Muscle of leg (tissue), 11 donors: ENCODE results near the gene SDK1. TPM values are rescaled to one million over a fixed set of nuclear protein-coding genes. Genes with fewer than 3 reads are reported as not detected.

Experiments used
- DNase-seq: peaks from one replicate; pipeline ENCODE4 v3.0.0; 2013
- H3K27ac ChIP-seq: one replicate; pipeline ENCODE4 v1.5.1; 2013; ENCODE audit warnings: mild to moderate bottlenecking, low read length, control low read depth
- H3K27me3 ChIP-seq: one replicate; pipeline ENCODE4 v1.6.1; 2013; ENCODE audit warnings: low read length; ENCODE audit not compliant: control insufficient read depth, insufficient read depth
- H3K36me3 ChIP-seq: one replicate; pipeline ENCODE4 v1.6.1; 2013; ENCODE audit warnings: low read length; ENCODE audit not compliant: control insufficient read depth, insufficient read depth
- H3K4me1 ChIP-seq: one replicate; pipeline ENCODE4 v1.6.1; 2013; ENCODE audit warnings: low read length; ENCODE audit not compliant: control insufficient read depth, insufficient read depth
- H3K4me3 ChIP-seq: one replicate; pipeline ENCODE4 v1.5.1; 2013; ENCODE audit warnings: low read length, control low read depth
- H3K9me3 ChIP-seq: replicated peaks from 2 replicates; pipeline ENCODE4 v1.6.1; 2013; ENCODE audit warnings: low read depth, low read length; ENCODE audit not compliant: control insufficient read depth
- WGBS: methylation state at CpG from one replicate; pipeline ENCODE4 v1.1.5; 2013; ENCODE audit warnings: missing lambda C conversion rate; ENCODE audit not compliant: insufficient coverage; 5-methylcytosine and 5-hydroxymethylcytosine counted together
- polyA plus RNA-seq, 8 donors: library from polyadenylated mRNA; unstranded; fragments of 120-200 nt; gene quantifications; one replicate each; pipeline versions ENCODE4 v1.2.1 to v1.2.3, GENCODE V29; 2013; ENCODE audit warnings: inconsistent platforms in 1 of 8, low replicate concordance in 1 of 8; ENCODE audit not compliant: insufficient read length in 8 of 8, insufficient read depth in 1 of 8
- total RNA-seq: library from RNA; stranded (reverse); fragments of 120-200 nt; gene quantifications from one replicate; pipeline ENCODE4 v1.2.4, GENCODE V29; 2013

SDK1 gene
- total and polyA plus RNA-seq, 9 donors = 2.3 to 6.4 (median 3.6) TPM

DNA sequence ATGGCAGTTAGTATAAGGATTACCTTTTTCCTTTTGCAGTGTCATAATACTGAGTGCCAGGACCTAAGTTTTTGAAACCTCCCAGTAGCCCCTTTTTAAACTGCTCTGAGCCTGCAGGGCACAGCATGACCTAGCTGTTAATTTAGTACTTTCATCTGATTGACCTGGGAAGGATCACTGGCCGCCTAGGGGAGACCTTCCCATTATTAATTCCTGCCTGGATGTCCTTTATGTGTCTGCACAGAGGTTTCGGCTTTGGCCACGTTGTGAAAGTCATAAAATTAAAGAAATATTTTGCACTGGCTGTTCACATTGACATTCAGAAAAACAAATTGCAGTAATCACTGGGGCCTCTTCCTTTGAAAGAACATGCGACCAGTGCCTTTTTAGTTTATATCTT, 290.2 kb downstream of the SDK1 start:
- Histone ChIP-seq H3K27me3 (no peaks in the 10 kb centered on the region), H3K27ac (no peak overlapping the region), H3K36me3 (no peaks in the 10 kb centered on the region), H3K4me1 (no peaks in the 10 kb centered on the region), H3K4me3 (no peak overlapping the region), H3K9me3 (no peaks in the 10 kb centered on the region)
- DNase-seq = no peak
- 61% methylated on average over 2 of the region's 4 CpGs for WGBS

DNA sequence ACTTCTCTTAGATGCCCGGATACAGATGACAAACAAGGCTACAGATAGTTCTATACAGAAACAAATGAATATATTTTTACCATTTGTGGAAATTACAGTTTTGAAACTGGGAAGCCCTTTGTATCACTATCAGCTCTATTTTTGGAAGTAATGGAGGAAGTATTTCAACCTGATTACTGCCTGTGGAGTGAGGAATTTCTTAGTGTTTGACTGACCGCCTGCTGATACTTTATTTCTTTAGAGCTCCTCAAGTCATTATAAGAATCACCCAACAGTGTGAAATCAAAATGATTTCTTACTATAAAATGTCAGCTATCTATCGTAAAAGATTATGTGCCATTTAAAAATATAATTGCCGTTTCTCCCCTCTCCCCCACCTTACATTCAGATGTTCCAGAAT, 290.9 kb downstream of the SDK1 start:
- Histone ChIP-seq H3K4me1 (no peaks in the 10 kb centered on the region), H3K9me3 (no peaks in the 10 kb centered on the region), H3K4me3 (no peak overlapping the region), H3K27me3 (no peaks in the 10 kb centered on the region), H3K27ac (no peak overlapping the region), H3K36me3 (no peaks in the 10 kb centered on the region)
- whole genome bisulfite sequencing = no CpG with 5 or more reads among the region's 4 CpGs
- DNase-seq = no peak

- no peaks in the 10 kb centered on the region for H3K27me3 ChIP-seq
These were observed 291.5 kb downstream of the SDK1 start for GRCh38 chr7:3592401-3593134.

GRCh38 chr7:3594901-3595300, 293.8 kb downstream of the SDK1 start:
- H3K9me3 ChIP-seq = no peaks in the 10 kb centered on the region
- H3K4me3 ChIP-seq = no peak overlapping the region
- no peaks in the 10 kb centered on the region for H3K27me3 ChIP-seq
- no peak overlapping the region for H3K27ac ChIP-seq
- H3K4me1 ChIP-seq = no peaks in the 10 kb centered on the region
- H3K36me3 ChIP-seq = no peaks in the 10 kb centered on the region
- DNase-seq = no peak
- no CpG with 5 or more reads among the region's 4 CpGs for WGBS

More at GRCh38 chr7:3592401-3593134, 291.5 kb downstream of the SDK1 start:
- no peaks in the 10 kb centered on the region for H3K36me3 ChIP-seq
- H3K4me1 ChIP-seq = no peaks in the 10 kb centered on the region
- no peak for DNase-seq
- no peak overlapping the region for H3K4me3 ChIP-seq
- no peak overlapping the region for H3K27ac ChIP-seq
- WGBS = 44% methylated on average over 6 of the region's 11 CpGs
- H3K9me3 ChIP-seq = no peaks in the 10 kb centered on the region

- no peak overlapping the region for H3K27ac ChIP-seq
- peak; percentile 4 for DNase-seq
- no peaks in the 10 kb centered on the region for H3K4me1 ChIP-seq
- H3K9me3 ChIP-seq = no peaks in the 10 kb centered on the region
- no peaks in the 10 kb centered on the region for H3K27me3 ChIP-seq
- 89% methylated on average over 3 of the region's 7 CpGs for WGBS
- H3K36me3 ChIP-seq = no peaks in the 10 kb centered on the region
- H3K4me3 ChIP-seq = no peak overlapping the region
These were observed 297.8 kb downstream of the SDK1 start for GRCh38 chr7:3598854-3599253.

GRCh38 chr7:3605222-3605621, 304.2 kb downstream of the SDK1 start:
- H3K4me3 ChIP-seq = no peak overlapping the region
- H3K4me1 ChIP-seq = no peaks in the 10 kb centered on the region
- peaks cover 2% of the 10 kb centered on the region for H3K27me3 ChIP-seq
- H3K9me3 ChIP-seq = no peaks in the 10 kb centered on the region
- H3K27ac ChIP-seq = no peak overlapping the region
- H3K36me3 ChIP-seq = no peaks in the 10 kb centered on the region
- WGBS = no CpG with 5 or more reads among the region's 2 CpGs
- no peak for DNase-seq

GRCh38 chr7:3606436-3606835, 305.4 kb downstream of the SDK1 start:
- Histone ChIP-seq H3K9me3 (no peaks in the 10 kb centered on the region), H3K36me3 (no peaks in the 10 kb centered on the region), H3K4me1 (no peaks in the 10 kb centered on the region), H3K27me3 (peaks cover 2% of the 10 kb centered on the region), H3K4me3 (no peak overlapping the region), H3K27ac (no peak overlapping the region)
- DNase-seq = no peak
- WGBS = 77% methylated on average over 2 of the region's 4 CpGs

DNA sequence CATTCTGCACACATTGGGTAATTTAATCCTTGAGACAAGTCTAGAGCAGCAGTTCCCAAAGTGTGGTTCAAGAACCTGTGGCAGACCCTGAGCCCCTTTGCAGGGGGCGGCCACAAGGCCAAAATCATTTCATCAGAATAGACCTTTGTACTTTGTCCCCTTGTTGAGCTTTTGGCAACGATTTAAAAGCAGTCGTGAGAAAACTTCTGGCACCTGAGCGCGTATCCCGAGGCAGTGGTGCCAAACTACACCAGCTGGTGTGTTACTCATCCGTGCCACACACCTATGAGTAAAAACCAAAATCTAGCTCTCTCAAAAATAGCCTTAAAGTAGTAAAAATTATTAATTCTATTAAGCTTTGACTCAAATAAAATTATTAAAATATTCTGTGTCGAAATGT, 306.8 kb downstream of the SDK1 start:
- Histone ChIP-seq H3K36me3 (no peaks in the 10 kb centered on the region), H3K27ac (no peak overlapping the region), H3K27me3 (peaks cover 2% of the 10 kb centered on the region), H3K9me3 (no peaks in the 10 kb centered on the region), H3K4me3 (no peak overlapping the region), H3K4me1 (no peaks in the 10 kb centered on the region)
- 53% methylated on average over 2 of the region's 8 CpGs for whole genome bisulfite sequencing
- no peak for DNase-seq

DNA sequence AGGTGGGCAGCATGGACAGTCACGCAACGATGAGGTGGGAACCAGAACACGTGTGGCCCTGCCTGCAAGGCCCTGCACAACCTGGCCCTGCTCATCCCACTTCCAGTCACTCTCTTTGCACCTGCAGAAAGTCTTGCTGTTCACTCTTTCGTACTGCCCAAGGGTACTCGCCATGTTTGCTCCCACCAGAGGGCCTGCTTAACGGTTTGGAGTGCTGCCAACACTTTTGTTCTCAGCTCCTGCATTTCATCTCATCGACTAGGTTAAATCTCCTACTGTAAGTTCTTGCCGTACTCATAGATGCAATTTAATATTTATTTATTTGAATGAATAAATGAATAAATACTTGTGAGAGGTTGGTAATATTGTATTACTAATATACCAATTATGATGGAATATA, 315.3 kb downstream of the SDK1 start:
- Histone ChIP-seq H3K9me3 (peaks cover 3% of the 10 kb centered on the region), H3K4me1 (no peaks in the 10 kb centered on the region), H3K36me3 (no peaks in the 10 kb centered on the region), H3K27ac (no peak overlapping the region), H3K4me3 (no peak overlapping the region), H3K27me3 (no peaks in the 10 kb centered on the region)
- WGBS = 94% methylated on average over 5 of the region's 8 CpGs
- DNase-seq = no peak

GRCh38 chr7:3630081-3630480, 329.0 kb downstream of the SDK1 start:
- peaks cover 7% of the 10 kb centered on the region for H3K9me3 ChIP-seq

DNA sequence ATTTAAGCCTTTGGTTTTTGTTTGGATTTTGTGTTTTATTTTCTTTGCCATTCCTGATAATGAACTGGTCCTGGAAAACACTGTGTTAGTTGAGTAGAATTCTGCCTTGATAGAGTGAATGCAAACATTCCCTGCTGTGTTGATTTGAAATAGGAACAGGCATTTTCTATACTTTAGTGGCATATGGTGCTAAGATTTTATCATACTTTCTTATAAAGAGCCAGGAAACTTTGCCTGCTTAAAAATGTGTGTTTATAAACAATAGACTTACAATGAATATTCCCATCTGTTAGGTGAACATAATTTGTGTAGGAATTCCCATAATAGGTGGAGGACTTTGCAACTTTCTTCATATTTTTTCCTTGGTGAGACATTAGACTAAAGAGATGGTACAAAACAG, 333.3 kb downstream of the SDK1 start:
- Histone ChIP-seq H3K36me3 (no peaks in the 10 kb centered on the region), H3K27ac (no peak overlapping the region), H3K27me3 (no peaks in the 10 kb centered on the region), H3K9me3 (peaks cover 6% of the 10 kb centered on the region), H3K4me1 (no peaks in the 10 kb centered on the region), H3K4me3 (no peak overlapping the region)
- DNase-seq = no peak

More at GRCh38 chr7:3630081-3630480, 329.0 kb downstream of the SDK1 start:
- Histone ChIP-seq H3K27me3 (no peaks in the 10 kb centered on the region), H3K36me3 (no peaks in the 10 kb centered on the region), H3K4me3 (no peak overlapping the region), H3K4me1 (no peaks in the 10 kb centered on the region), H3K27ac (no peak overlapping the region)
- no peak for DNase-seq
